A673 (cell line): ENCODE measurements around the gene GLA.

Experiments
- CTCF ChIP-seq: fragments of 300-800, 200-600 bp; sonication (generic); conservative IDR thresholded peaks from 2 replicates; pipeline ENCODE4 v1.5.1; 2017; ENCODE audit warnings: low read depth, mild to moderate bottlenecking, antibody characterized with exemption, low read length, moderate library complexity, mixed read lengths
- EZH2 ChIP-seq: fragments of 200-600 bp; sonication (generic); IDR thresholded peaks from 2 replicates; pipeline ENCODE4 v1.6.1; 2017; ENCODE audit warnings: borderline replicate concordance, low read depth, mild to moderate bottlenecking, mixed read lengths, antibody characterized with exemption, low read length; ENCODE audit not compliant: poor library complexity, severe bottlenecking

- no peak for TF ChIP-seq EZH2
- no peak for TF ChIP-seq CTCF
These were observed 44.3 kb upstream of the GLA start for GRCh38 chrX:101452056-101452455.
